HFFc6 (cell line): Measurements from ENCODE around the gene EIF5. TPM values are rescaled to one million over a fixed set of nuclear protein-coding genes. Genes with fewer than 3 reads are reported as not detected.
"Not testable (repeated sequence)": the region's sequence is repeated elsewhere in the genome, so short reads cannot be mapped to it uniquely, and the experiment has no call there.

Experiments
- DNase-seq: peaks from one replicate; pipeline ENCODE4 v3.0.0-alpha.2; 2018
- H3K27ac Mint-ChIP-seq: 2 replicates; pipeline ENCODE4 v1.8.0; 2020; ENCODE audit warnings: mild to moderate bottlenecking, mixed read lengths
- H3K27me3 Mint-ChIP-seq: 2 replicates; pipeline ENCODE4 v1.8.0; 2021; ENCODE audit warnings: mild to moderate bottlenecking, moderate library complexity, mixed read lengths; ENCODE audit not compliant: insufficient read depth
- H3K36me3 Mint-ChIP-seq: 2 replicates; pipeline ENCODE4 v1.8.0; 2021; ENCODE audit warnings: low read depth, mixed read lengths
- H3K4me1 Mint-ChIP-seq: 2 replicates; pipeline ENCODE4 v1.8.0; 2020; ENCODE audit warnings: low read depth, mixed read lengths
- H3K4me3 Mint-ChIP-seq: 2 replicates; pipeline ENCODE4 v1.8.0; 2020; ENCODE audit warnings: mild to moderate bottlenecking, moderate library complexity, mixed read lengths
- H3K9me3 Mint-ChIP-seq: 2 replicates; pipeline ENCODE4 v1.8.0; 2020; ENCODE audit warnings: mild to moderate bottlenecking, mixed read lengths
- CTCF ChIP-seq: fragments of 200-600 bp; sonication (generic); IDR thresholded peaks from 2 replicates; pipeline ENCODE4 v1.5.0; 2021; ENCODE audit warnings: antibody characterized with exemption, mild to moderate bottlenecking
- total RNA-seq, 6 experiments: library from RNA; stranded (reverse); fragmentation: NEBNext Ultra II Directional; extraction: Animal tissue kit (Norgen Biotek cat#: 25700); gene quantifications; 2 replicates in 1 of 6; 3 replicates in 5 of 6; pipeline ENCODE4 v1.2.3, GENCODE V29; 2021

EIF5 gene
- total RNA-seq, 6 experiments from 2014 or later: 181 to 217 (median 203) TPM

GRCh38 chr14:103354141-103354540, 20.1 kb downstream of the EIF5 start:
- peaks cover 6% of the 10 kb centered on the region; the same call in 1 of the 2 replicates for H3K9me3 Mint-ChIP-seq
- H3K36me3 Mint-ChIP-seq: peaks cover 6% of the 10 kb centered on the region; the same call in 1 of the 2 replicates
- TF ChIP-seq CTCF: no peak
- no peak overlapping the region for H3K4me3 Mint-ChIP-seq
- H3K4me1 Mint-ChIP-seq: peaks cover 29% of the 10 kb centered on the region
- DNase-seq: no peak
- H3K27me3 Mint-ChIP-seq: peaks cover 2% of the 10 kb centered on the region; the same call in 1 of the 2 replicates
- no peak overlapping the region for H3K27ac Mint-ChIP-seq

GRCh38 chr14:103356024-103356682, 22.1 kb downstream of the EIF5 start:
- H3K36me3 Mint-ChIP-seq: peaks cover 13% of the 10 kb centered on the region
- H3K4me3 Mint-ChIP-seq: peak overlapping the region; percentile 73
- H3K9me3 Mint-ChIP-seq: peaks cover 6% of the 10 kb centered on the region; the same call in 1 of the 2 replicates
- peaks cover 2% of the 10 kb centered on the region; the same call in 1 of the 2 replicates for H3K27me3 Mint-ChIP-seq
- peak overlapping the region; percentile 88 for H3K27ac Mint-ChIP-seq
- DNase-seq: no peak
- no peak for TF ChIP-seq CTCF
- H3K4me1 Mint-ChIP-seq: peaks cover 39% of the 10 kb centered on the region

- Mint-ChIP-seq H3K27ac (peak overlapping the region; percentile 88), H3K4me1 (peaks cover 53% of the 10 kb centered on the region), H3K36me3 (peaks cover 12% of the 10 kb centered on the region)
- DNase-seq, H3K4me3 Mint-ChIP-seq, H3K9me3 Mint-ChIP-seq, H3K27me3 Mint-ChIP-seq: not testable (repeated sequence)
These were observed 23.5 kb downstream of the EIF5 start for GRCh38 chr14:103357552-103357951.

GRCh38 chr14:103360548-103360947, 26.5 kb downstream of the EIF5 start:
- peak overlapping the region; percentile 73 for H3K27ac Mint-ChIP-seq
- peaks cover 25% of the 10 kb centered on the region for H3K9me3 Mint-ChIP-seq
- no peaks in the 10 kb centered on the region; the same call in 1 of the 2 replicates for H3K27me3 Mint-ChIP-seq
- no peak for DNase-seq
- no peak overlapping the region for H3K4me3 Mint-ChIP-seq
- TF ChIP-seq CTCF: no peak
- peaks cover 33% of the 10 kb centered on the region for H3K36me3 Mint-ChIP-seq
- peaks cover 53% of the 10 kb centered on the region for H3K4me1 Mint-ChIP-seq

- peaks cover 33% of the 10 kb centered on the region for H3K36me3 Mint-ChIP-seq
- H3K27ac Mint-ChIP-seq: peak overlapping the region; percentile 89
- H3K9me3 Mint-ChIP-seq: peaks cover 25% of the 10 kb centered on the region
- no peaks in the 10 kb centered on the region; the same call in 1 of the 2 replicates for H3K27me3 Mint-ChIP-seq
- peak overlapping the region; percentile 56 for H3K4me3 Mint-ChIP-seq
- DNase-seq: peak; percentile 94
- TF ChIP-seq CTCF: 0 out of 2 replicates have a peak, but pooled peaks have one; percentile 9
- peaks cover 40% of the 10 kb centered on the region for H3K4me1 Mint-ChIP-seq
These were observed 27.8 kb downstream of the EIF5 start for GRCh38 chr14:103361867-103362266.

- peak overlapping the region; percentile 89 for H3K27ac Mint-ChIP-seq
- no peak for TF ChIP-seq CTCF
- H3K36me3 Mint-ChIP-seq: peaks cover 33% of the 10 kb centered on the region
- peaks cover 25% of the 10 kb centered on the region for H3K9me3 Mint-ChIP-seq
- H3K4me3 Mint-ChIP-seq: no peak overlapping the region
- no peaks in the 10 kb centered on the region; the same call in 1 of the 2 replicates for H3K27me3 Mint-ChIP-seq
- no peak for DNase-seq
- H3K4me1 Mint-ChIP-seq: peaks cover 33% of the 10 kb centered on the region
These were observed 28.7 kb downstream of the EIF5 start for GRCh38 chr14:103362780-103363179.
